H1 (cell line): ENCODE measurements around the gene STX10. TPM values are rescaled to one million over a fixed set of nuclear protein-coding genes. Genes with fewer than 3 reads are reported as not detected.

ENCODE experiments used
- CTCF ChIA-PET: fragments of 300-600 bp; sonication (Branson Sonifier 250); formaldehyde crosslinking; loops from one replicate; lab custom pipeline; 2021; ENCODE audit not compliant: partially characterized antibody; lab: Charles Lee
- POLR2A ChIA-PET: fragments of 300-600 bp; sonication (Branson Sonifier 250); formaldehyde crosslinking; loops from one replicate; lab custom pipeline; 2021; ENCODE audit warnings: inconsistent platforms; ENCODE audit not compliant: partially characterized antibody; lab: Charles Lee
- DNase-seq, 2 experiments: peaks; one replicate each; pipeline versions ENCODE4 v3.0.0 to v3.0.0-alpha.2; 2010 to 2022; ENCODE audit warnings: low spot score in 2 of 2, low read depth in 1 of 2, mixed read lengths in 1 of 2
- FAIRE-seq: peaks from 2 replicates; lab custom pipeline; 2011; peaks lifted over from hg19 to GRCh38; lab: Jason Lieb, UNC
- H2AFZ ChIP-seq: 2 replicates; pipeline ENCODE4 v1.8.1; 2012; ENCODE audit warnings: low read length, inconsistent platforms
- H2AK5ac ChIP-seq: 2 replicates; pipeline ENCODE4 v1.6.1; 2013; ENCODE audit warnings: low read depth, low read length
- H2BK120ac ChIP-seq: replicated peaks from 2 replicates; pipeline ENCODE3; 2013; ENCODE audit warnings: low read depth, low read length, inconsistent platforms
- H2BK12ac ChIP-seq: 2 replicates; pipeline ENCODE4 v1.6.1; 2013; ENCODE audit warnings: low read depth, low read length
- H2BK15ac ChIP-seq: 2 replicates; pipeline ENCODE4 v1.6.1; 2013; ENCODE audit warnings: low read length
- H2BK20ac ChIP-seq: 2 replicates; pipeline ENCODE4 v1.6.1; 2013; ENCODE audit warnings: low read length
- H2BK5ac ChIP-seq: 2 replicates; pipeline ENCODE4 v1.6.1; 2013; ENCODE audit warnings: low read depth, low read length
- H3K14ac ChIP-seq: 2 replicates; pipeline ENCODE4 v1.6.1; 2013; ENCODE audit warnings: inconsistent platforms; ENCODE audit not compliant: insufficient read length
- H3K18ac ChIP-seq: 2 replicates; pipeline ENCODE4 v1.6.1; 2013; ENCODE audit warnings: low read length; ENCODE audit errors: extremely low read depth
- H3K23ac ChIP-seq: 2 replicates; pipeline ENCODE4 v1.6.1; 2013; ENCODE audit warnings: inconsistent platforms; ENCODE audit not compliant: insufficient read length
- H3K23me2 ChIP-seq: 2 replicates; pipeline ENCODE4 v1.6.1; 2013; ENCODE audit warnings: low read depth, low read length
- H3K27ac ChIP-seq: 2 replicates; pipeline ENCODE4 v1.6.1; 2011; ENCODE audit warnings: low read depth, low read length, inconsistent platforms
- H3K27me3 ChIP-seq, 4 experiments: replicated peaks in 1 of 4; 1 replicate in 1 of 4; 2 replicates in 3 of 4; pipeline versions ENCODE4 v1.6.1 to v1.8.1; 2011 to 2013; ENCODE audit warnings: low read length in 3 of 4, mild to moderate bottlenecking in 3 of 4, inconsistent platforms in 2 of 4, mixed read lengths in 2 of 4, moderate library complexity in 1 of 4; ENCODE audit not compliant: control insufficient read depth in 3 of 4, insufficient read depth in 3 of 4; ENCODE audit errors: extremely low read depth in 1 of 4
- H3K36me3 ChIP-seq, 4 experiments: 2 replicates each; pipeline versions ENCODE4 v1.6.1 to v1.8.1; 2011 to 2013; ENCODE audit warnings: mild to moderate bottlenecking in 4 of 4, low read length in 3 of 4, moderate library complexity in 2 of 4, control low read depth in 1 of 4, inconsistent platforms in 1 of 4; ENCODE audit not compliant: insufficient read depth in 4 of 4, control insufficient read depth in 2 of 4
- H3K4ac ChIP-seq: replicated peaks from 2 replicates; pipeline ENCODE3; 2013; ENCODE audit warnings: low read length, low read depth, mixed read lengths, inconsistent platforms; ENCODE audit not compliant: insufficient read length
- H3K4me1 ChIP-seq, 4 experiments: replicated peaks in 1 of 4; 1 replicate in 1 of 4; 2 replicates in 3 of 4; pipeline versions ENCODE4 v1.6.1 to v1.8.1; 2011 to 2013; ENCODE audit warnings: low read length in 3 of 4, inconsistent platforms in 2 of 4, mixed read lengths in 1 of 4; ENCODE audit not compliant: insufficient read depth in 4 of 4, control insufficient read depth in 3 of 4
- H3K4me2 ChIP-seq, 2 experiments: 2 replicates each; pipeline versions ENCODE4 v1.6.1 to v1.8.1; 2011 to 2013; ENCODE audit warnings: low read depth in 2 of 2, low read length in 2 of 2, control low read depth in 1 of 2, inconsistent platforms in 1 of 2, mild to moderate bottlenecking in 1 of 2; ENCODE audit not compliant: insufficient read depth in 1 of 2
- H3K4me3 ChIP-seq, 4 experiments: fragments of 200-600, 300-600 bp in 1 of 4; sonication (generic), shearing (Covaris generic), sonication (Bioruptor Twin) in 1 of 4; 2 replicates each; pipeline versions ENCODE4 v1.5.1 to v1.8.1; 2011 to 2016; ENCODE audit warnings: low read length in 4 of 4, low read depth in 3 of 4, control low read depth in 2 of 4, inconsistent platforms in 2 of 4, mild to moderate bottlenecking in 2 of 4, mixed read lengths in 1 of 4, moderate library complexity in 1 of 4; ENCODE audit not compliant: insufficient read depth in 2 of 4; ENCODE audit errors: extremely low read depth in 1 of 4
- H3K56ac ChIP-seq: replicated peaks from 2 replicates; pipeline ENCODE3; 2013; ENCODE audit warnings: low read depth, mild to moderate bottlenecking, mixed read lengths, low read length, inconsistent platforms; ENCODE audit not compliant: insufficient read length
- H3K79me1 ChIP-seq: 2 replicates; pipeline ENCODE4 v1.6.1; 2013; ENCODE audit warnings: low read depth, low read length, control low read depth
- H3K79me2 ChIP-seq, 2 experiments: 2 replicates each; pipeline versions ENCODE4 v1.6.1 to v1.8.1; 2012 to 2013; ENCODE audit warnings: low read length in 2 of 2, mild to moderate bottlenecking in 2 of 2, inconsistent platforms in 1 of 2; ENCODE audit not compliant: insufficient read depth in 2 of 2, control insufficient read depth in 1 of 2
- H3K9ac ChIP-seq, 4 experiments: replicated peaks in 1 of 4; 1 replicate in 1 of 4; 2 replicates in 3 of 4; pipeline versions ENCODE4 v1.6.1 to v1.8.1; 2011 to 2013; ENCODE audit warnings: low read depth in 3 of 4, low read length in 3 of 4, control low read depth in 2 of 4, mild to moderate bottlenecking in 2 of 4, moderate library complexity in 2 of 4, inconsistent platforms in 1 of 4; ENCODE audit errors: extremely low read depth in 1 of 4
- H3K9me3 ChIP-seq, 2 experiments: 2 replicates each; pipeline versions ENCODE4 v1.6.1 to v1.8.1; 2012 to 2013; ENCODE audit warnings: mild to moderate bottlenecking in 2 of 2, moderate library complexity in 2 of 2, control low read depth in 1 of 2, inconsistent platforms in 1 of 2, low read depth in 1 of 2, low read length in 1 of 2, mixed read lengths in 1 of 2; ENCODE audit not compliant: insufficient read depth in 2 of 2
- H4K20me1 ChIP-seq, 2 experiments: replicated peaks in 1 of 2; 2 replicates each; pipeline versions ENCODE3 to v1.8.1; 2011 to 2013; ENCODE audit warnings: inconsistent platforms in 2 of 2, low read length in 2 of 2, mild to moderate bottlenecking in 1 of 2; ENCODE audit not compliant: insufficient read depth in 2 of 2, control insufficient read depth in 1 of 2
- H4K5ac ChIP-seq: 2 replicates; pipeline ENCODE4 v1.6.1; 2013; ENCODE audit warnings: low read length, low read depth, mixed read lengths, inconsistent platforms; ENCODE audit not compliant: insufficient read length
- H4K8ac ChIP-seq: 2 replicates; pipeline ENCODE4 v1.8.0; 2013; ENCODE audit warnings: mild to moderate bottlenecking, moderate library complexity, low read length, inconsistent platforms; ENCODE audit not compliant: insufficient read depth; ENCODE audit errors: extremely low read depth
- H4K91ac ChIP-seq: replicated peaks from 2 replicates; pipeline ENCODE3; 2013; ENCODE audit warnings: low read length, mixed read lengths, inconsistent platforms; ENCODE audit not compliant: insufficient read length
- BACH1 ChIP-seq: IDR thresholded peaks from 2 replicates; pipeline ENCODE4 v1.6.1; 2012; ENCODE audit warnings: low read length, improper control_type of control experiment
- EGR1 ChIP-seq: IDR thresholded peaks from 2 replicates; pipeline ENCODE4 v1.6.1; 2011; ENCODE audit warnings: low read depth, low read length, borderline replicate concordance
- FOSL1 ChIP-seq: IDR thresholded peaks from 2 replicates; pipeline ENCODE4 v1.6.1; 2011; ENCODE audit warnings: mild to moderate bottlenecking, low read depth, low read length, moderate library complexity; ENCODE audit not compliant: insufficient read depth
- GABPA ChIP-seq: IDR thresholded peaks from 2 replicates; pipeline ENCODE4 v1.6.1; 2011; ENCODE audit warnings: mild to moderate bottlenecking, low read length, moderate library complexity, borderline replicate concordance; ENCODE audit not compliant: insufficient read depth
- HDAC2 ChIP-seq, 2 experiments: fragments of 300-600 bp in 1 of 2; sonication (generic) in 1 of 2; IDR thresholded peaks; 2 replicates each; pipeline ENCODE4 v1.6.1; 2011 to 2012; ENCODE audit warnings: low read depth in 2 of 2, low read length in 2 of 2, mild to moderate bottlenecking in 2 of 2, moderate library complexity in 2 of 2, borderline replicate concordance in 1 of 2, inconsistent platforms in 1 of 2
- HDAC6 ChIP-seq: IDR thresholded peaks from one replicate; pipeline ENCODE4 v1.7.1; 2012; ENCODE audit warnings: low read depth, mild to moderate bottlenecking, inconsistent platforms, low read length, moderate library complexity
- MAX ChIP-seq: IDR thresholded peaks from 2 replicates; pipeline ENCODE4 v1.6.1; 2012; ENCODE audit warnings: inconsistent platforms
- RAD21 ChIP-seq, 2 experiments: IDR thresholded peaks in 1 of 2; conservative IDR thresholded peaks in 1 of 2; 2 replicates each; pipeline ENCODE4 v1.6.1; 2011; ENCODE audit warnings: low read depth in 2 of 2, low read length in 2 of 2, improper control_type of control experiment in 1 of 2, inconsistent platforms in 1 of 2, mild to moderate bottlenecking in 1 of 2, moderate library complexity in 1 of 2
- RNF2 ChIP-seq: fragments of 200-900, 300-1000 bp; sonication (generic); IDR thresholded peaks from 2 replicates; pipeline ENCODE4 v1.7.1; 2016; ENCODE audit warnings: borderline replicate concordance, low read depth, mild to moderate bottlenecking, antibody characterized with exemption, low read length; ENCODE audit not compliant: poor library complexity, severe bottlenecking; ENCODE audit errors: missing control alignments
- SIN3A ChIP-seq, 2 experiments: IDR thresholded peaks in 1 of 2; conservative IDR thresholded peaks in 1 of 2; 2 replicates each; pipeline ENCODE4 v1.6.1; 2011 to 2012; ENCODE audit warnings: low read length in 2 of 2, improper control_type of control experiment in 1 of 2, low read depth in 1 of 2, mild to moderate bottlenecking in 1 of 2
- TAF1 ChIP-seq: IDR thresholded peaks from 2 replicates; pipeline ENCODE4 v1.6.1; 2011; ENCODE audit warnings: mild to moderate bottlenecking, low read depth, low read length
- YY1 ChIP-seq: IDR thresholded peaks from 2 replicates; pipeline ENCODE4 v1.6.1; 2011; ENCODE audit warnings: low read depth, mild to moderate bottlenecking, low read length
- WGBS, 2 experiments: shearing (Covaris generic) in 1 of 2; methylation state at CpG; one replicate each; pipeline versions ENCODE4 v1.1.6 to v1.1.7; 2013 to 2015; ENCODE audit warnings: low lambda C conversion rate in 2 of 2, mixed read lengths in 2 of 2, inconsistent platforms in 1 of 2, low coverage in 1 of 2, missing lambda C conversion rate in 1 of 2; ENCODE audit not compliant: insufficient replicate concordance in 2 of 2, insufficient coverage in 1 of 2, insufficient read length in 1 of 2; ENCODE audit errors: extremely low coverage in 1 of 2, missing lambda C conversion rate in 1 of 2; 5-methylcytosine and 5-hydroxymethylcytosine counted together
- polyA plus RNA-seq, 7 experiments: library from polyadenylated mRNA; depleted of rRNA in 3 of 7; stranded (reverse) in 5 of 7; unstranded in 2 of 7; fragments of >200 nt in 5 of 7; fragments of 200-250 nt in 2 of 7; gene quantifications; 1 replicate in 5 of 7; 2 replicates in 1 of 7; 4 replicates in 1 of 7; pipeline versions ENCODE4 v1.2.1 to v1.2.3, GENCODE V29; 2011 to 2013; ENCODE audit warnings: missing spikeins in 2 of 7, mixed read lengths in 2 of 7
- total RNA-seq: library from RNA; stranded (reverse); fragmentation: NEBNext Ultra II Directional; extraction: Animal tissue kit (Norgen Biotek cat#: 25700); gene quantifications from 2 replicates; pipeline ENCODE4 v1.2.1, GENCODE V29; 2021

STX10 gene
- total and polyA plus RNA-seq, 2 of the 8 experiments (the other 6 are each of a cell fraction or from before 2014, with no cell fraction given), result 53.0 to 80.1 TPM

- H4K91ac ChIP-seq, result no peak overlapping the region
- H4K20me1 ChIP-seq, result peaks cover 47 to 61% of the 10 kb centered on the region in 2 experiments
- no peak for TF ChIP-seq FOSL1
- no peak for TF ChIP-seq HDAC2 (IDR thresholded peaks at IDR 0.05; ENCODE audit: borderline replicate concordance in 1 of 2, low read depth in 2 of 2, low read length in 2 of 2)
- TF ChIP-seq RAD21 (IDR thresholded peaks at IDR 0.05 in 1 of 2, conservative IDR thresholded peaks at IDR 0.05 in 1 of 2; ENCODE audit: low read depth in 2 of 2, low read length in 2 of 2), result no peak
- TF ChIP-seq GABPA, result no peak
- TF ChIP-seq YY1, result no peak
- TF ChIP-seq SIN3A (conservative IDR thresholded peaks at IDR 0.05 in 1 of 2, IDR thresholded peaks at IDR 0.05 in 1 of 2; ENCODE audit: low read depth in 1 of 2, low read length in 2 of 2), result no peak
- no peak for TF ChIP-seq EGR1
- TF ChIP-seq MAX, result no peak
- TF ChIP-seq BACH1, result no peak
- no peak for TF ChIP-seq TAF1
- TF ChIP-seq HDAC6, result no peak
- TF ChIP-seq RNF2, result no peak
These were observed 23.1 kb downstream of the STX10 start for GRCh38 chr19:13127051-13127450.

More at GRCh38 chr19:13127051-13127450, 23.1 kb downstream of the STX10 start:
- no peaks in the 10 kb centered on the region for H3K27me3 ChIP-seq
- H3K4me3 ChIP-seq, result no peak overlapping the region
- H3K14ac ChIP-seq, result no peak overlapping the region
- ChIA-PET POLR2A (interaction anchor here (0.6 to 19.5 kb wide), 12 partner anchors 5 to 244 kb away, joined by 3 to 228 read pairs (median 8); partner anchors contain the start of genes IER2, NACC1, STX10 and TRMT1), CTCF (interaction anchor here (0.6 to 1.5 kb wide), 4 partner anchors 38 to 915 kb away, joined by 3 to 4 read pairs (median 3); no protein-coding TSS in a partner anchor)
- no peak overlapping the region for H2AFZ ChIP-seq
- no peak overlapping the region for H2BK20ac ChIP-seq
- no peak overlapping the region for H2BK15ac ChIP-seq
- H2BK120ac ChIP-seq, result no peak overlapping the region
- no peak for DNase-seq
- no peak overlapping the region for H4K8ac ChIP-seq
- H3K56ac ChIP-seq, result no peak overlapping the region
- H3K36me3 ChIP-seq, result peaks cover 0 to 5% (median 2%) of the 10 kb centered on the region in 4 experiments; a peak in 4 of 8 replicates
- H2BK5ac ChIP-seq, result no peak overlapping the region
- WGBS, 2 experiments, result 97% methylated on average over 5 of the region's 9 CpGs; no CpG with 5 or more reads in 1 of the 2 experiments
- no peak overlapping the region for H2AK5ac ChIP-seq
- no peaks in the 10 kb centered on the region for H3K23me2 ChIP-seq
- H3K4me1 ChIP-seq, result peaks cover 0 to 7% (median 0%) of the 10 kb centered on the region in 4 experiments; a peak in 3 of 7 replicates
- H3K9ac ChIP-seq, result no peak overlapping the region
- no peak overlapping the region for H4K5ac ChIP-seq
- peaks cover 42% of the 10 kb centered on the region for H3K79me1 ChIP-seq
- FAIRE-seq, result no peak
- no peak overlapping the region for H3K23ac ChIP-seq
- H2BK12ac ChIP-seq, result no peak overlapping the region
- H3K4ac ChIP-seq, result no peak overlapping the region
- H3K4me2 ChIP-seq, result no peak overlapping the region
- peaks cover 42 to 96% of the 10 kb centered on the region in 2 experiments for H3K79me2 ChIP-seq
- no peak overlapping the region for H3K27ac ChIP-seq
- H3K9me3 ChIP-seq, result no peaks in the 10 kb centered on the region
- H3K18ac ChIP-seq, result no peak overlapping the region
